DMS153 (cell line): Measurements from ENCODE around the gene GMIP.

Source experiments
- DNase-seq: peaks from one replicate; lab custom pipeline; 2025; lab: John Stamatoyannopoulos, UW

Gene GMIP

GRCh38 chr19:19659646-19660245 is 16.3 kb upstream of the GMIP start:
- DNase-seq = no peak

GRCh38 chr19:19657397-19657783 is 13.9 kb upstream of the GMIP start:
- DNase-seq = no peak

GRCh38 chr19:19656451-19657396 is 13.3 kb upstream of the GMIP start:
- no peak for DNase-seq

- DNase-seq = no peak
Measured at GRCh38 chr19:19655641-19656343, 12.3 kb upstream of the GMIP start.

GRCh38 chr19:19655051-19655594 is 11.7 kb upstream of the GMIP start:
- DNase-seq = no peak

GRCh38 chr19:19654441-19654840 is 11.0 kb upstream of the GMIP start:
- no peak for DNase-seq

- DNase-seq = no peak
Measured at GRCh38 chr19:19653597-19654147, 10.2 kb upstream of the GMIP start.

- DNase-seq = no peak
Measured at GRCh38 chr19:19652482-19653295, 9.2 kb upstream of the GMIP start.

- DNase-seq = no peak
Measured at GRCh38 chr19:19651076-19651475, 7.6 kb upstream of the GMIP start.

GRCh38 chr19:19650331-19650730 is 6.9 kb upstream of the GMIP start:
- no peak for DNase-seq

- DNase-seq = no peak
Measured at GRCh38 chr19:19649580-19649995, 6.1 kb upstream of the GMIP start.

- DNase-seq = no peak
Measured at GRCh38 chr19:19649155-19649554, 5.7 kb upstream of the GMIP start.

GRCh38 chr19:19647037-19647835 is 3.8 kb upstream of the GMIP start:
- no peak for DNase-seq

- DNase-seq = no peak
Measured at GRCh38 chr19:19645233-19645870, 1.9 kb upstream of the GMIP start.

GRCh38 chr19:19644054-19644388 is 564 bp upstream of the GMIP start:
- no peak for DNase-seq

GRCh38 chr19:19642506-19643157 is 825 bp downstream of the GMIP start:
- DNase-seq = no peak

- DNase-seq = no peak
Measured at GRCh38 chr19:19637523-19638251, 5.8 kb downstream of the GMIP start.

GRCh38 chr19:19637186-19637522 is 6.3 kb downstream of the GMIP start:
- no peak for DNase-seq

- DNase-seq = no peak
Measured at GRCh38 chr19:19636573-19637185, 6.8 kb downstream of the GMIP start.
